HCT116 (cell line): ENCODE results near the gene VMA21. TPM values are rescaled to one million over a fixed set of nuclear protein-coding genes. Genes with fewer than 3 reads are reported as not detected.

Experiments used
- ATAC-seq: fragments of 200-7000 bp; cut with Tn5 transposase; 2 replicates; pipeline ENCODE4 v1.9.1; 2020; ENCODE audit warnings: mild to moderate bottlenecking, moderate library complexity
- Bru-seq: library from RNA; stranded (reverse); fragments of 400-500 nt; gene quantifications from one replicate; lab custom pipeline; 2021; lab: Mats Ljungman, UMichigan
- BruChase-seq, 2 experiments: library from RNA; stranded (reverse); fragments of 400-500 nt; gene quantifications; one replicate each; lab custom pipeline; 2021; lab: Mats Ljungman, UMichigan
- BruUV-seq: library from RNA; stranded (reverse); fragments of 400-500 nt; replicated peaks from 2 replicates; lab custom pipeline; 2021; lab: Mats Ljungman, UMichigan
- CTCF ChIA-PET: fragments of 300-600 bp; sonication (Branson Sonifier 250); formaldehyde crosslinking; loops from one replicate; lab custom pipeline; 2021; ENCODE audit warnings: antibody characterized with exemption; lab: Charles Lee
- POLR2A ChIA-PET: fragments of 300-600, 350-600 bp; sonication (Branson Sonifier 250); formaldehyde crosslinking; loops from one replicate; lab custom pipeline; 2021; ENCODE audit warnings: antibody characterized with exemption; lab: Charles Lee
- RAD21 ChIA-PET, 2 experiments: fragments of 300-600 bp; sonication (Branson Sonifier 250); formaldehyde crosslinking; loops; one replicate each; lab custom pipeline; 2023; ENCODE audit warnings: low total read pairs in 2 of 2; ENCODE audit not compliant: uncharacterized antibody in 2 of 2, unreplicated experiment in 2 of 2, low non-redundant PET in 1 of 2; lab: Charles Lee
- DNase-seq: peaks from one replicate; pipeline ENCODE4 v3.0.0-alpha.2; 2010; ENCODE audit warnings: low read depth, low spot score
- H2AFZ ChIP-seq: fragments of 200-600 bp; shearing (Covaris generic), sonication (generic); 2 replicates; pipeline ENCODE4 v1.6.1; 2017; ENCODE audit warnings: low read depth, mixed run types, mixed read lengths, antibody characterized with exemption, low read length; ENCODE audit not compliant: poor library complexity, severe bottlenecking
- H3K27ac ChIP-seq: 2 replicates; pipeline ENCODE4 v1.5.1; 2012; ENCODE audit warnings: low read depth, low read length
- H3K27me3 ChIP-seq: fragments of 200-600 bp; sonication (generic); 2 replicates; pipeline ENCODE4 v1.6.1; 2016; ENCODE audit warnings: mixed run types, low read length, mixed read lengths; ENCODE audit not compliant: insufficient read depth
- H3K36me3 ChIP-seq, 2 experiments: fragments of 200-500 bp in 1 of 2; fragments of 200-600 bp in 1 of 2; sonication (Bioruptor generic) in 1 of 2; sonication (generic) in 1 of 2; 2 replicates each; pipeline versions ENCODE4 v1.5.1 to v1.6.1; 2014 to 2016; ENCODE audit warnings: low read length in 2 of 2, inconsistent platforms in 1 of 2, mixed read lengths in 1 of 2, mixed run types in 1 of 2; ENCODE audit not compliant: insufficient read depth in 2 of 2, control insufficient read depth in 1 of 2
- H3K4me1 ChIP-seq, 2 experiments: fragments of 200-600 bp in 1 of 2; sonication (generic) in 1 of 2; 2 replicates each; pipeline versions ENCODE4 v1.5.1 to v1.6.1; 2012 to 2017; ENCODE audit warnings: low read length in 2 of 2, inconsistent platforms in 1 of 2, mild to moderate bottlenecking in 1 of 2, mixed read lengths in 1 of 2, mixed run types in 1 of 2, moderate library complexity in 1 of 2; ENCODE audit not compliant: insufficient read depth in 2 of 2, control insufficient read depth in 1 of 2
- H3K4me2 ChIP-seq: fragments of 200-600 bp; sonication (generic); 2 replicates; pipeline ENCODE4 v1.6.1; 2017; ENCODE audit warnings: mixed run types, low read length, mixed read lengths
- H3K4me3 ChIP-seq, 2 experiments: fragments of 200-600 bp in 1 of 2; sonication (generic) in 1 of 2; replicated peaks in 1 of 2; 2 replicates each; pipeline ENCODE4 v1.5.1; 2011 to 2016; ENCODE audit warnings: low read length in 2 of 2, control low read depth in 1 of 2, low read depth in 1 of 2, mild to moderate bottlenecking in 1 of 2, mixed read lengths in 1 of 2, mixed run types in 1 of 2
- H3K79me2 ChIP-seq: fragments of 200-600 bp; sonication (generic); 2 replicates; pipeline ENCODE4 v1.6.1; 2017; ENCODE audit warnings: mild to moderate bottlenecking, mixed run types, low read length, moderate library complexity, mixed read lengths; ENCODE audit not compliant: insufficient read depth
- H3K9ac ChIP-seq: fragments of 200-600 bp; sonication (generic); 2 replicates; pipeline ENCODE4 v1.6.1; 2016; ENCODE audit warnings: low read length, mixed read lengths
- H3K9me2 ChIP-seq: fragments of 200-600 bp; sonication (generic), shearing (Covaris generic); 2 replicates; pipeline ENCODE4 v1.6.1; 2017; ENCODE audit warnings: mixed run types, mild to moderate bottlenecking, moderate library complexity; ENCODE audit not compliant: insufficient read depth
- H3K9me3 ChIP-seq, 2 experiments: fragments of 200-500 bp in 1 of 2; fragments of 200-600 bp in 1 of 2; sonication (Bioruptor generic) in 1 of 2; sonication (generic) in 1 of 2; 2 replicates each; pipeline ENCODE4 v1.6.1; 2014 to 2017; ENCODE audit warnings: low read length in 2 of 2, mixed read lengths in 2 of 2, inconsistent platforms in 1 of 2, low read depth in 1 of 2, mild to moderate bottlenecking in 1 of 2, mixed run types in 1 of 2, moderate library complexity in 1 of 2; ENCODE audit not compliant: control insufficient read depth in 1 of 2, insufficient read depth in 1 of 2
- H4K20me1 ChIP-seq: fragments of 200-600 bp; sonication (generic), shearing (Covaris generic); 2 replicates; pipeline ENCODE4 v1.6.1; 2017; ENCODE audit warnings: mixed run types, mild to moderate bottlenecking, moderate library complexity; ENCODE audit not compliant: insufficient read depth
- CBX3 ChIP-seq: IDR thresholded peaks from 2 replicates; pipeline ENCODE4 v1.6.1; 2012; ENCODE audit warnings: low read depth
- CEBPB ChIP-seq: IDR thresholded peaks from 2 replicates; pipeline ENCODE4 v1.6.1; 2012; ENCODE audit warnings: low read depth
- CTCF ChIP-seq, 3 experiments: fragments of 200-600 bp in 1 of 3; sonication (generic) in 1 of 3; IDR thresholded peaks in 2 of 3; conservative IDR thresholded peaks in 1 of 3; 2 replicates each; pipeline ENCODE4 v1.5.1; 2012 to 2017; ENCODE audit warnings: low read depth in 2 of 3, low read length in 2 of 3, antibody characterized with exemption in 1 of 3, borderline replicate concordance in 1 of 3, control low read depth in 1 of 3, mild to moderate bottlenecking in 1 of 3, mixed read lengths in 1 of 3, mixed run types in 1 of 3, moderate library complexity in 1 of 3; ENCODE audit not compliant: insufficient read depth in 1 of 3
- EGR1 ChIP-seq: IDR thresholded peaks from 2 replicates; pipeline ENCODE4 v1.6.1; 2012; ENCODE audit warnings: low read depth
- ELF1 ChIP-seq: IDR thresholded peaks from 2 replicates; pipeline ENCODE4 v1.6.1; 2012; ENCODE audit warnings: low read depth, borderline replicate concordance
- JUND ChIP-seq: IDR thresholded peaks from 2 replicates; pipeline ENCODE4 v1.6.1; 2012
- POLR2A ChIP-seq: IDR thresholded peaks from 2 replicates; pipeline ENCODE4 v1.7.0; 2011; ENCODE audit warnings: borderline replicate concordance; ENCODE audit not compliant: insufficient read depth, insufficient read length; ENCODE audit errors: extremely low read depth
- POLR2AphosphoS5 ChIP-seq: IDR thresholded peaks from 2 replicates; pipeline ENCODE4 v1.6.1; 2011; ENCODE audit warnings: mild to moderate bottlenecking, low read depth, low read length, moderate library complexity
- REST ChIP-seq: IDR thresholded peaks from 2 replicates; pipeline ENCODE4 v1.6.1; 2012; ENCODE audit warnings: low read depth
- SIN3A ChIP-seq: IDR thresholded peaks from 2 replicates; pipeline ENCODE4 v1.6.1; 2012; ENCODE audit warnings: low read depth
- SP1 ChIP-seq: IDR thresholded peaks from 2 replicates; pipeline ENCODE4 v1.6.1; 2012; ENCODE audit warnings: low read depth
- SRF ChIP-seq: IDR thresholded peaks from 2 replicates; pipeline ENCODE4 v1.6.1; 2012; ENCODE audit warnings: low read depth
- TCF7L2 ChIP-seq: IDR thresholded peaks from 2 replicates; pipeline ENCODE4 v1.7.0; 2011; ENCODE audit warnings: borderline replicate concordance, inconsistent platforms; ENCODE audit not compliant: insufficient read depth, insufficient read length; ENCODE audit errors: extremely low read depth
- ZFX ChIP-seq: fragments of 450-650 bp; IDR thresholded peaks from 2 replicates; pipeline ENCODE4 v1.6.1; 2017
- intact Hi-C: fragments of 100-400 bp; cut with micrococcal nuclease; formaldehyde crosslinking; loops from 2 replicates; pipeline ENCODE4 v1.10.0; 2022
- long read RNA-seq: library from polyadenylated mRNA; unstranded; transcript quantifications from one replicate; pipeline ENCODE4 v2.0.0, GENCODE V29; 2021; ENCODE audit not compliant: unreplicated experiment
- polyA plus RNA-seq: library from polyadenylated mRNA; unstranded; fragments of >200 nt; gene quantifications from 2 replicates; pipeline ENCODE4 v1.2.1, GENCODE V29; 2012; ENCODE audit warnings: missing spikeins
- total RNA-seq: library from RNA; stranded (reverse); gene quantifications from one replicate; pipeline ENCODE4 v1.2.1, GENCODE V29; 2021; ENCODE audit not compliant: unreplicated experiment
- TF ChIP-seq, protein P1 (sequence below): IDR thresholded peaks from 2 replicates; pipeline ENCODE4 v1.6.1; 2012

VMA21 gene
- 45.1 TPM for total RNA-seq
- polyA plus RNA-seq: 8.0 and 10.5 TPM in 2 replicates
- percentile 93 among the genes with signal in this experiment for Bru-seq, nascent RNA
- percentile 98 among the genes with signal in this experiment for BruChase-seq, experiment 1, labeled RNA remaining after a 6-hour chase
- BruChase-seq, experiment 2, labeled RNA remaining after a 2-hour chase: percentile 97 among the genes with signal in this experiment
- long read RNA-seq, full-length matches to known transcripts: 43 of 60 reads
- long read RNA-seq, partial matches to known transcripts: 0 of 60 reads
- long read RNA-seq, other reads (novel, unspliced or antisense): 17 of 60 reads

DNA sequence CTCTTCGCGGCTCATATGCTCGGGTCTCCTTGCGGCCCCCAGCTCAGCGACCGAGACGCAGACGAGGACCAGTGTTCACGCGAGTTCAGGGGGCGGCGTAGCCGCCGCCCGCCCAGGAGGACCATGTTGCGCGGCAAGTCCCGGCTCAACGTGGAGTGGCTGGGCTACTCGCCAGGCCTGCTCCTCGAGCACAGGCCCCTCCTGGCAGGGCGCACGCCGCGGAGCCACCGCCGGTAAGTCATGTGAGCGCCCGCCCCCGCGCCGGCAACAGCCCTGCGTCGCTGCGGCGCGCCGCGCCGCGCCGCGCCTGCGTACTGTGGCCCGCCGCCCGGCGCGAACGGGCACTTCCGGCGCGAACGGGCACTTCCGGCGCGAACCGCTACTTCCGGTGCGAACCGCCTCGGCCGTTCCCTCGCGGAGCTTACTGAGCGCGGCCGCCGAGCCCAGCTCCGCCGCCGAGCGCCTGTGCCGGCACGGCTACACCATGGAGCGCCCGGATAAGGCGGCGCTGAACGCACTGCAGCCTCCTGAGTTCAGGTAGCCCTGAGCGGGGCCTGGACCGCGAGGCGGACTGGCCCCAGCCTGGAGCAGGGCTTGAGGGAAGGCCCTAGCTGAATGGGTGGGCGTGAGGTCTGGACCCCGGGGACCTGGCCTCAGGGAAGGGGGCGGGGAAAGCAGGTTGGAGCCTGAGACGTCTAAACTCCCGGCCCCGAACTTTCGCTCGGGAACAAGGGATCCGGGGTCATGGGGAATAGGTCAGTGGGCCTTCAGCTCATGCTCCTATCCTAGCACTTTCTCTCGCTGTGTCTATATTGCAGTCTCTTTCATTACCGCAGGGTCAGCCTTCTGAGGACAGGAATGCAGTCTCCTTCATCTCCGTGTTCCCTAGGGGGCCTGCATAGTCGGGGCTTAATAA is at the start of gene VMA21:
VMA21 (plus strand) TSS at position 382 of the 916 bp plus-strand sequence; CDS start at position 485, 103 bp downstream.
- intact Hi-C loops: no loop called here
- CTCF ChIA-PET: no interaction called here
- H3K27ac ChIP-seq: peak within 1 kb of the TSS; percentile 79

More for the DNA sequence above, at the start of gene VMA21:
- peak; percentile 7 for DNase-seq
- no peaks in the 10 kb centered on the region for H3K9me2 ChIP-seq
- peak within 1 kb of the TSS; percentile 86 for H3K9ac ChIP-seq
- H3K9me3 ChIP-seq: no peaks in the 10 kb centered on the region
- ChIA-PET POLR2A (no interaction called here), RAD21 (no interaction called here)
- H3K27me3 ChIP-seq: no peaks in the 10 kb centered on the region
- H3K4me1 ChIP-seq: peaks cover 6 to 18% of the 10 kb centered on the region in 2 experiments; a peak in 3 of 4 replicates
- H3K36me3 ChIP-seq: no peaks in the 10 kb centered on the region; a peak in 1 of 4 replicates
- BruUV-seq: no TSS peak
- TF ChIP-seq SRF: no peak
- TF ChIP-seq SIN3A: peak; percentile 40; the same call in 1 of the 2 replicates
- no peak for TF ChIP-seq SP1
- TF ChIP-seq ZFX: peak; percentile 73
- TF ChIP-seq JUND: no peak
- TF ChIP-seq CBX3: no peak
- TF ChIP-seq, protein P1, sequence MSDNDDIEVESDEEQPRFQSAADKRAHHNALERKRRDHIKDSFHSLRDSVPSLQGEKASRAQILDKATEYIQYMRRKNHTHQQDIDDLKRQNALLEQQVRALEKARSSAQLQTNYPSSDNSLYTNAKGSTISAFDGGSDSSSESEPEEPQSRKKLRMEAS: peak; percentile 81
- TF ChIP-seq EGR1: peak; percentile 83
- no peak for TF ChIP-seq ELF1
- TF ChIP-seq TCF7L2: no peak
- peak; percentile 71 for TF ChIP-seq POLR2AphosphoS5
- TF ChIP-seq CTCF (IDR thresholded peaks at IDR 0.05 in 2 of 3, conservative IDR thresholded peaks at IDR 0.05 in 1 of 3; ENCODE audit: borderline replicate concordance in 1 of 3, insufficient read depth in 1 of 3, low read depth in 2 of 3, low read length in 2 of 3): no peak
- no peak for TF ChIP-seq REST
- TF ChIP-seq POLR2A: peak; percentile 24
- no peak for TF ChIP-seq CEBPB
- H3K4me3 ChIP-seq: peak within 1 kb of the TSS; percentile 76 to 78
- peak; percentile 90 for ATAC-seq
- peaks cover 50% of the 10 kb centered on the region for H3K79me2 ChIP-seq
- peak within 1 kb of the TSS; percentile 66 for H3K4me2 ChIP-seq
- H2AFZ ChIP-seq: no peak within 1 kb of the TSS
- peaks cover 17% of the 10 kb centered on the region; the same call in 1 of the 2 replicates for H4K20me1 ChIP-seq
